ENCODE measurements around the gene SESTD1.
"Not testable (repeated sequence)": the region's sequence is repeated elsewhere in the genome, so short reads cannot be mapped to it uniquely, and the experiment has no call there.

Gene SESTD1

GRCh38 chr2:179201869-179202268 is 62.8 kb downstream of the SESTD1 start:
- DNase-seq (ENCODE audit: extremely low read depth, low read depth) = no peak
- no peak for TF ChIP-seq CTCF (IDR thresholded peaks at IDR 0.05; ENCODE audit: low read depth, low read length)

- not testable (repeated sequence) for DNase-seq (ENCODE audit: extremely low read depth, low read depth)
Measured at GRCh38 chr2:179195926-179196590, 68.6 kb downstream of the SESTD1 start.

GRCh38 chr2:179195141-179195540 is 69.5 kb downstream of the SESTD1 start:
- TF ChIP-seq CTCF (IDR thresholded peaks at IDR 0.05; ENCODE audit: low read depth, low read length) = no peak
- DNase-seq (ENCODE audit: extremely low read depth, low read depth) = no peak

- TF ChIP-seq CTCF (IDR thresholded peaks at IDR 0.05; ENCODE audit: low read depth, low read length) = no peak
- no peak for DNase-seq (ENCODE audit: extremely low read depth, low read depth)
Measured at GRCh38 chr2:179193759-179194394, 70.8 kb downstream of the SESTD1 start.

GRCh38 chr2:179191110-179191509 is 73.5 kb downstream of the SESTD1 start:
- DNase-seq (ENCODE audit: extremely low read depth, low read depth) = no peak
- TF ChIP-seq CTCF (IDR thresholded peaks at IDR 0.05; ENCODE audit: low read depth, low read length) = no peak

GRCh38 chr2:179186126-179186525 is 78.5 kb downstream of the SESTD1 start:
- TF ChIP-seq CTCF (IDR thresholded peaks at IDR 0.05; ENCODE audit: low read depth, low read length) = no peak
- DNase-seq (ENCODE audit: extremely low read depth, low read depth) = no peak

GRCh38 chr2:179184610-179185009 is 80.0 kb downstream of the SESTD1 start:
- TF ChIP-seq CTCF (IDR thresholded peaks at IDR 0.05; ENCODE audit: low read depth, low read length) = no peak
- DNase-seq (ENCODE audit: extremely low read depth, low read depth) = no peak

- no peak for TF ChIP-seq CTCF (IDR thresholded peaks at IDR 0.05; ENCODE audit: low read depth, low read length)
- no peak for DNase-seq (ENCODE audit: extremely low read depth, low read depth)
Measured at GRCh38 chr2:179181002-179181401, 83.6 kb downstream of the SESTD1 start.
